8988T (cell line): Measurements from ENCODE around the gene TOMM22.

Source experiments
- DNase-seq: peaks from one replicate; pipeline ENCODE4 v3.0.0; 2011

Gene TOMM22

GRCh38 chr22:38715852-38716251, 34.1 kb downstream of the TOMM22 start:
- no peak for DNase-seq

GRCh38 chr22:38716271-38716670, 34.5 kb downstream of the TOMM22 start:
- no peak for DNase-seq

- DNase-seq = no peak
These were observed 35.1 kb downstream of the TOMM22 start for GRCh38 chr22:38716826-38717225.

- no peak for DNase-seq
These were observed 35.5 kb downstream of the TOMM22 start for GRCh38 chr22:38717244-38717643.

GRCh38 chr22:38718414-38718813, 36.7 kb downstream of the TOMM22 start:
- no peak for DNase-seq

- no peak for DNase-seq
These were observed 37.4 kb downstream of the TOMM22 start for GRCh38 chr22:38719196-38719595.

- no peak for DNase-seq
These were observed 38.6 kb downstream of the TOMM22 start for GRCh38 chr22:38720350-38720749.

- DNase-seq = no peak
These were observed 39.8 kb downstream of the TOMM22 start for GRCh38 chr22:38721551-38721950.

GRCh38 chr22:38724176-38724575, 42.4 kb downstream of the TOMM22 start:
- no peak for DNase-seq

- no peak for DNase-seq
These were observed 43.3 kb downstream of the TOMM22 start for GRCh38 chr22:38724926-38725571.

GRCh38 chr22:38725900-38726655, 44.3 kb downstream of the TOMM22 start:
- no peak for DNase-seq

- no peak for DNase-seq
These were observed 45.4 kb downstream of the TOMM22 start for GRCh38 chr22:38727123-38727522.

- no peak for DNase-seq
These were observed 46.0 kb downstream of the TOMM22 start for GRCh38 chr22:38727530-38728451.

GRCh38 chr22:38728871-38729796, 47.4 kb downstream of the TOMM22 start:
- DNase-seq = no peak

- DNase-seq = no peak
These were observed 48.2 kb downstream of the TOMM22 start for GRCh38 chr22:38729946-38730345.

- no peak for DNase-seq
These were observed 48.7 kb downstream of the TOMM22 start for GRCh38 chr22:38730411-38730871.

- DNase-seq = no peak
These were observed 50.0 kb downstream of the TOMM22 start for GRCh38 chr22:38731703-38732161.

GRCh38 chr22:38732251-38732815, 50.6 kb downstream of the TOMM22 start:
- DNase-seq = no peak

GRCh38 chr22:38733329-38733723, 51.6 kb downstream of the TOMM22 start:
- peak; percentile 64 for DNase-seq

GRCh38 chr22:38733724-38734381, 52.1 kb downstream of the TOMM22 start:
- no peak for DNase-seq

- DNase-seq = no peak
These were observed 52.8 kb downstream of the TOMM22 start for GRCh38 chr22:38734421-38735100.
